Measurements from ENCODE around the gene SLC16A6. TPM values are rescaled to one million over a fixed set of nuclear protein-coding genes. Genes with fewer than 3 reads are reported as not detected.

Gene SLC16A6
- 0.61 and 3.4 TPM in 2 replicates for total RNA-seq

GRCh38 chr17:68290955-68291835 lies at the start of gene SLC16A6, which contains the start of gene ARSG:
Gene SLC16A6 (minus strand): TSS chr17:68291127. CDS start chr17:68278320, 12,807 bp downstream.
Gene ARSG (plus strand): TSS chr17:68291495. CDS start chr17:68307494, 15,999 bp downstream.

GRCh38 chr17:68247445-68248198 lies 43.3 kb downstream of the SLC16A6 start, which contains the start of gene AMZ2:
Gene AMZ2 (plus strand): TSS chr17:68248043. CDS start chr17:68250188, 2,145 bp downstream.

Other genes starting within 250 kb of the SLC16A6 start
- gene AMZ2, start 43.1 kb downstream of the SLC16A6 start, total RNA-seq, result 75.1 and 77.7 TPM in 2 replicates
- gene ARSG, start 368 bp upstream of the SLC16A6 start, total RNA-seq, result 6.8 and 7.4 TPM in 2 replicates
- 198 and 241 TPM in 2 replicates for gene WIPI1, start 166.4 kb upstream of the SLC16A6 start, total RNA-seq
- 230 and 238 TPM in 2 replicates for gene PRKAR1A, start 221.3 kb upstream of the SLC16A6 start, total RNA-seq